ENCODE results near the gene AIM2.

The AIM2 gene

DNA sequence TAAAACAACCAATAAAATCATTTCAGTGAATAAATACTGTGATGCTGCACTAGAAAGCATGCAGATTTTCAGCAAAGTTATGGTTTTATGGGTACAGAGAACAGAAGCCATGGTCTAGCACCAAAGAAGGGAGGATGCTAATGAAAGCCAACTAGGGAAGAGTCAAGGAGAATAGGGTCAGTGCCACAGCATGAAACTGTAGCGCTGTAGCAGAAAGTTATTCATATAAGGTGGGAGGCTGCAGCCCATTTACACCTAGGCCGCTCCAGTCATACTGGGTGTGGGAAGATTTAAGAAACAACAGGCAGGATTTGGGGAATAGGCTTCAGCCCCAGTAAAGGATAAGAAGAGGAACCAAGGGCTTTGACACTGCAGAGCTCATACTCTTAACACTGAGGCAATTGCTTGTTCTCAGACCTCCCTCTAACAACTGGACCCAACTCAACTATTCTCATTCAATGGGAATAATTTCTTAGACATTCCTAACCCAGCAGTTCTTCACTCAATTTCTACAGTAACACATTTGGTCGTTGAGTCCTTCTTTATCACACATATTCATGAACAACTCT, 62.5 kb downstream of the AIM2 start:
- FAIRE-seq: no peak

DNA sequence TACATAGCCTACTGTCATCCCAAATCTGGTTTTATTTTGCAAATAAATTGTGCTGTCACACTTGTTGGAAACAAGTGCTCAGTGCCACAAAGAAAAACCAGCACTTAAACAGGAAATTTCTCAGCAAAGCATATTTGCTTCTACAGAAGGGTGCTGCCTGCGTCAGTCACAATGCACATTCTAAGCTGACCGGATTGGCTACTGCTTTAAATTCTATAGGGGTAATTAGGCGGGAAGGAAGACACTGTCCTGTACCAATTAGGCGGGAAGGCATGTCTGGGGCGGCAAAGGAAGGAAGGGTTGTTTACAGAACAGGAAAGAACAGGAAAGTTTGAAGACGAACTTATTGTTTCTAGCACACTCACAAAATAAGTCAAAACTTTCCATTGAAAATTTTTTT, 64.1 kb downstream of the AIM2 start:
- no peak for FAIRE-seq
